H9 (cell line): ENCODE data around the gene DIAPH2. TPM values are rescaled to one million over a fixed set of nuclear protein-coding genes. Genes with fewer than 3 reads are reported as not detected.

Experiments used
- DNase-seq: peaks from one replicate; pipeline ENCODE4 v3.0.0-alpha.2; 2017
- H2AFZ ChIP-seq: one replicate; pipeline ENCODE4 v1.6.1; 2013; ENCODE audit warnings: mild to moderate bottlenecking, low read length, control low read depth, moderate library complexity
- H2AK5ac ChIP-seq: 2 replicates; pipeline ENCODE4 v1.6.1; 2013; ENCODE audit warnings: low read length, control low read depth, mixed read lengths; ENCODE audit not compliant: insufficient read length
- H2BK120ac ChIP-seq: one replicate; pipeline ENCODE4 v1.6.1; 2013; ENCODE audit warnings: low read depth, mild to moderate bottlenecking, low read length, control low read depth, inconsistent platforms; ENCODE audit not compliant: poor library complexity, severe bottlenecking
- H2BK12ac ChIP-seq: 2 replicates; pipeline ENCODE4 v1.6.1; 2013; ENCODE audit warnings: low read length, control low read depth, mixed read lengths, low read depth; ENCODE audit not compliant: insufficient read length
- H2BK15ac ChIP-seq: 2 replicates; pipeline ENCODE4 v1.6.1; 2013; ENCODE audit warnings: low read depth, low read length, control low read depth
- H2BK20ac ChIP-seq: one replicate; pipeline ENCODE4 v1.6.1; 2013; ENCODE audit warnings: low read depth, mild to moderate bottlenecking, low read length, control low read depth, inconsistent platforms; ENCODE audit not compliant: poor library complexity, severe bottlenecking
- H2BK5ac ChIP-seq: 2 replicates; pipeline ENCODE4 v1.6.1; 2013; ENCODE audit warnings: low read length, control low read depth, mixed read lengths; ENCODE audit not compliant: insufficient read length
- H3K14ac ChIP-seq: 2 replicates; pipeline ENCODE4 v1.6.1; 2013; ENCODE audit warnings: low read length, control low read depth; ENCODE audit not compliant: insufficient read depth
- H3K18ac ChIP-seq: 2 replicates; pipeline ENCODE4 v1.6.1; 2013; ENCODE audit warnings: low read depth, mild to moderate bottlenecking, mixed read lengths, low read length, control low read depth; ENCODE audit not compliant: insufficient read length
- H3K23ac ChIP-seq: 2 replicates; pipeline ENCODE4 v1.6.1; 2013; ENCODE audit warnings: low read length, control low read depth, mixed read lengths, low read depth; ENCODE audit not compliant: insufficient read length
- H3K23me2 ChIP-seq: 2 replicates; pipeline ENCODE4 v1.6.1; 2013; ENCODE audit warnings: low read depth, mild to moderate bottlenecking, mixed read lengths, low read length, control low read depth; ENCODE audit not compliant: insufficient read length, poor library complexity, severe bottlenecking
- H3K27ac ChIP-seq: 2 replicates; pipeline ENCODE4 v1.5.1; 2013; ENCODE audit warnings: low read length, control low read depth, mixed read lengths, low read depth; ENCODE audit not compliant: insufficient read length
- H3K27me3 ChIP-seq: 2 replicates; pipeline ENCODE4 v1.6.1; 2013; ENCODE audit warnings: low read length, control low read depth, inconsistent platforms; ENCODE audit not compliant: insufficient read depth
- H3K4ac ChIP-seq: 2 replicates; pipeline ENCODE4 v1.6.1; 2013; ENCODE audit warnings: low read depth, mild to moderate bottlenecking, control low read depth, inconsistent platforms, low read length, moderate library complexity
- H3K4me1 ChIP-seq: 2 replicates; pipeline ENCODE4 v1.6.1; 2013; ENCODE audit warnings: low read length, control low read depth, inconsistent platforms; ENCODE audit not compliant: insufficient read depth
- H3K4me2 ChIP-seq: 2 replicates; pipeline ENCODE4 v1.6.1; 2013; ENCODE audit warnings: low read length, control low read depth, mixed read lengths; ENCODE audit not compliant: insufficient read length, insufficient read depth
- H3K56ac ChIP-seq: 2 replicates; pipeline ENCODE4 v1.6.1; 2013; ENCODE audit warnings: low read depth, mild to moderate bottlenecking, mixed read lengths, low read length, control low read depth; ENCODE audit not compliant: insufficient read length
- H3K79me1 ChIP-seq: 2 replicates; pipeline ENCODE4 v1.6.1; 2013; ENCODE audit warnings: low read depth, mild to moderate bottlenecking, moderate library complexity, low read length, control low read depth, inconsistent platforms; ENCODE audit not compliant: insufficient read depth, poor library complexity, severe bottlenecking
- H3K79me2 ChIP-seq: 2 replicates; pipeline ENCODE4 v1.6.1; 2013; ENCODE audit warnings: low read length, control low read depth, inconsistent platforms; ENCODE audit not compliant: insufficient read depth
- H3K9ac ChIP-seq: 2 replicates; pipeline ENCODE4 v1.6.1; 2013; ENCODE audit warnings: low read length, control low read depth, mixed read lengths; ENCODE audit not compliant: insufficient read length; ENCODE audit errors: extremely low read depth
- H3K9me3 ChIP-seq: one replicate; pipeline ENCODE4 v1.6.1; 2013; ENCODE audit warnings: low read depth, low read length, inconsistent platforms; ENCODE audit not compliant: control insufficient read depth
- H3T11ph ChIP-seq: one replicate; pipeline ENCODE4 v1.6.1; 2013; ENCODE audit warnings: mild to moderate bottlenecking, low read length, control low read depth, inconsistent platforms
- H4K20me1 ChIP-seq: one replicate; pipeline ENCODE4 v1.6.1; 2013; ENCODE audit not compliant: control insufficient read depth, insufficient read length, insufficient read depth
- H4K5ac ChIP-seq: 2 replicates; pipeline ENCODE4 v1.6.1; 2013; ENCODE audit warnings: low read depth, mild to moderate bottlenecking, mixed read lengths, low read length, control low read depth; ENCODE audit not compliant: insufficient read length
- H4K8ac ChIP-seq: replicated peaks from 2 replicates; pipeline ENCODE4 v1.6.1; 2013; ENCODE audit warnings: low read length, control low read depth, mixed read lengths, low read depth; ENCODE audit not compliant: insufficient read length
- H4K91ac ChIP-seq: 2 replicates; pipeline ENCODE4 v1.6.1; 2013; ENCODE audit warnings: low read depth, mild to moderate bottlenecking, moderate library complexity, mixed read lengths, low read length, control low read depth; ENCODE audit not compliant: insufficient read length
- H3K27ac Mint-ChIP-seq, 3 experiments: 2 replicates in 2 of 3; 3 replicates in 1 of 3; pipeline ENCODE4 v1.8.0; 2020 to 2021; ENCODE audit warnings: mixed read lengths in 3 of 3, mild to moderate bottlenecking in 1 of 3, moderate library complexity in 1 of 3
- H3K27me3 Mint-ChIP-seq: 2 replicates; pipeline ENCODE4 v1.8.0; 2021; ENCODE audit warnings: low read depth, mild to moderate bottlenecking, moderate library complexity, mixed read lengths
- H3K36me3 Mint-ChIP-seq, 3 experiments: 2 replicates in 2 of 3; 3 replicates in 1 of 3; pipeline ENCODE4 v1.8.0; 2020 to 2021; ENCODE audit warnings: low read depth in 3 of 3, mixed read lengths in 3 of 3; ENCODE audit not compliant: insufficient read depth in 1 of 3
- H3K4me1 Mint-ChIP-seq, 2 experiments: 2 replicates each; pipeline ENCODE4 v1.8.0; 2020; ENCODE audit warnings: mixed read lengths in 2 of 2
- H3K4me3 Mint-ChIP-seq, 2 experiments: 2 replicates in 1 of 2; 3 replicates in 1 of 2; pipeline ENCODE4 v1.8.0; 2020 to 2021; ENCODE audit warnings: mild to moderate bottlenecking in 2 of 2, mixed read lengths in 2 of 2, moderate library complexity in 1 of 2
- H3K9me3 Mint-ChIP-seq, 2 experiments: 2 replicates in 1 of 2; 3 replicates in 1 of 2; pipeline ENCODE4 v1.8.0; 2020; ENCODE audit warnings: mild to moderate bottlenecking in 2 of 2, mixed read lengths in 2 of 2, moderate library complexity in 1 of 2
- total RNA-seq: library from RNA; stranded (reverse); gene quantifications from 2 replicates; pipeline ENCODE4 v1.2.1, GENCODE V29; 2021
- TF ChIP-seq, protein P1 (sequence below): fragments of 200-600 bp; sonication (generic); conservative IDR thresholded peaks from 3 replicates; pipeline ENCODE4 v1.8.0; 2021; ENCODE audit warnings: antibody characterized with exemption, mild to moderate bottlenecking

Gene DIAPH2
- total RNA-seq, 1 experiment from 2014 or later = 45.4 TPM

DNA sequence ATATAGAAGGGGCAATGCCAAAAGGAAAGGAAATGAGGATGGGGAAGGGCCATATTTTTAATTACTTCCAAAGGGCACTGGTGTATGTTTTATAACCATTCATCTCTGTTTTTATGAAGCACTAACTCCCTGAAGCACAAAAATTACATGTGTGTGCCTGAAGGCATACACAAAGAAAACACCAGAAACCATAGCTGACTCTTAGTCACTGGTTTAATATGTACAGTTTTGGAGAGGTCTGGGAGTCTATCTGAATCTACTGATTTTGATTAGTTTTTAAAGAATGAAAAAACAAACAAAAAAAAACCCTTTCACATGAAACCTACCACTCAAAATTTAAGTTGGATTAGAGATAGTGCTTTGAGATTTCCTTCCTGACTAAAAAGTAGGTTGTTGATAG is 637.8 kb downstream of the DIAPH2 start:
- Mint-ChIP-seq H3K27me3 (no peaks in the 10 kb centered on the region), H3K36me3 (peaks cover 8 to 55% (median 53%) of the 10 kb centered on the region in 3 experiments; a peak in 6 of 7 replicates), H3K4me3 (no peak overlapping the region), H3K27ac (peak overlapping the region in 1 of 3 experiments; percentile 18; a peak in 2 of 7 replicates), H3K9me3 (no peaks in the 10 kb centered on the region), H3K4me1 (peaks cover 10 to 13% of the 10 kb centered on the region in 2 experiments; a peak in 3 of 4 replicates)
- no peak overlapping the region for H4K91ac ChIP-seq
- no peaks in the 10 kb centered on the region for H3K23me2 ChIP-seq
- no peak overlapping the region for H3T11ph ChIP-seq
- TF ChIP-seq, protein P1, sequence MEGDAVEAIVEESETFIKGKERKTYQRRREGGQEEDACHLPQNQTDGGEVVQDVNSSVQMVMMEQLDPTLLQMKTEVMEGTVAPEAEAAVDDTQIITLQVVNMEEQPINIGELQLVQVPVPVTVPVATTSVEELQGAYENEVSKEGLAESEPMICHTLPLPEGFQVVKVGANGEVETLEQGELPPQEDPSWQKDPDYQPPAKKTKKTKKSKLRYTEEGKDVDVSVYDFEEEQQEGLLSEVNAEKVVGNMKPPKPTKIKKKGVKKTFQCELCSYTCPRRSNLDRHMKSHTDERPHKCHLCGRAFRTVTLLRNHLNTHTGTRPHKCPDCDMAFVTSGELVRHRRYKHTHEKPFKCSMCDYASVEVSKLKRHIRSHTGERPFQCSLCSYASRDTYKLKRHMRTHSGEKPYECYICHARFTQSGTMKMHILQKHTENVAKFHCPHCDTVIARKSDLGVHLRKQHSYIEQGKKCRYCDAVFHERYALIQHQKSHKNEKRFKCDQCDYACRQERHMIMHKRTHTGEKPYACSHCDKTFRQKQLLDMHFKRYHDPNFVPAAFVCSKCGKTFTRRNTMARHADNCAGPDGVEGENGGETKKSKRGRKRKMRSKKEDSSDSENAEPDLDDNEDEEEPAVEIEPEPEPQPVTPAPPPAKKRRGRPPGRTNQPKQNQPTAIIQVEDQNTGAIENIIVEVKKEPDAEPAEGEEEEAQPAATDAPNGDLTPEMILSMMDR = no peak
- no peak overlapping the region for H2BK12ac ChIP-seq
- H2BK120ac ChIP-seq = no peak overlapping the region
- H2BK5ac ChIP-seq = no peak overlapping the region
- H3K27me3 ChIP-seq = no peaks in the 10 kb centered on the region
- H3K4ac ChIP-seq = no peak overlapping the region
- no peak overlapping the region for H3K4me2 ChIP-seq
- H3K56ac ChIP-seq = no peak overlapping the region
- H3K9me3 ChIP-seq = no peaks in the 10 kb centered on the region
- H3K27ac ChIP-seq = no peak overlapping the region
- H3K4me1 ChIP-seq = no peaks in the 10 kb centered on the region; the same call in 1 of the 2 replicates
- no peak overlapping the region for H2BK20ac ChIP-seq
- no peak overlapping the region for H4K8ac ChIP-seq
- H4K20me1 ChIP-seq = no peaks in the 10 kb centered on the region
- H4K5ac ChIP-seq = no peak overlapping the region
- H2BK15ac ChIP-seq = no peak overlapping the region
- H2AK5ac ChIP-seq = no peak overlapping the region
- H3K9ac ChIP-seq = no peak overlapping the region
- H3K18ac ChIP-seq = no peak overlapping the region
- H2AFZ ChIP-seq = no peak overlapping the region
- peaks cover 19% of the 10 kb centered on the region; the same call in 1 of the 2 replicates for H3K79me2 ChIP-seq
- H3K23ac ChIP-seq = no peak overlapping the region
- H3K79me1 ChIP-seq = no peaks in the 10 kb centered on the region
- no peak for DNase-seq
- no peak overlapping the region for H3K14ac ChIP-seq
